NCI-H524 treated with DMSO at 0.1 percent for 48 hours (cell line): ENCODE data around the gene LPAR2.

Experiments
- DNase-seq: peaks from one replicate; lab custom pipeline; 2025; lab: John Stamatoyannopoulos, UW

Gene LPAR2

GRCh38 chr19:19653597-19654147 is 25.7 kb upstream of the LPAR2 start:
- no peak for DNase-seq

DNA sequence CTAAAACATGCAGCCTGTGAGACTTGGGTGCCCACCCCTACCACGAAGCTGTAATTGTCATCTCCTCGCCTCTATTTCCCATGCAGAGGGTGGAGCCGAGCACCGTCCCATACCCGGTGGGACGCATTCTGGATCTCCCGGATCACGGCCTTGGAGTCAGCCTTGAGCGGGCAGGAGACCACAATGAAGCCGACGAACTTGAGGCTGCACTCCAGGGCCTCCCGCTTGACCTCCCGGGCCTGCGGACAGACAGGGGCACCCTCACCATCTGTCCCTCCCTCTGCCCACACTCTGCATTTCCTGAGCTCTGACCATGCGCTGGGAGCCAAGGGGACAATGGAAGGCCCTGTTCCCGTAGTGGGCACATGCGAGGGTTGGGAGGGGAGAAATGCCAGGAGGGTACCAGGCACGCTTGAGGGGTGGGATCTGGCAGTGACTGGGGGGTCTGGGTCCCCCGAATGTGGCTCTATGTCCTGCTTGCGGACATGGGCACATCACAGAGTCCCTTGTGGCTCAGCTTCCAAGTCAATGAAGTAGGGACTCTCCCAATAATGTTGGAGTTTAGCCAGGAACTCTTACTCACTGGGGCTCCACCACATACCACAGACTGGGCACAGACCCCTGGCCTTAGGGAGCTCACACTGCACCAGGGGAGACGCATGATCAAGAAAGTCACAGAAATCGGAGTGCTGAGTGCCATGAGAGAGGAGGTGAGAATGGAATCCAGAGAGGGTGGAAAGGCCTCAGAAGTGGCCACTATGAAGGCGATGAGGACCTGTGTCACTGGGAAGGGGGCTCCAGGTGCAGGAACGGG is 24.7 kb upstream of the LPAR2 start:
- no peak for DNase-seq

DNA sequence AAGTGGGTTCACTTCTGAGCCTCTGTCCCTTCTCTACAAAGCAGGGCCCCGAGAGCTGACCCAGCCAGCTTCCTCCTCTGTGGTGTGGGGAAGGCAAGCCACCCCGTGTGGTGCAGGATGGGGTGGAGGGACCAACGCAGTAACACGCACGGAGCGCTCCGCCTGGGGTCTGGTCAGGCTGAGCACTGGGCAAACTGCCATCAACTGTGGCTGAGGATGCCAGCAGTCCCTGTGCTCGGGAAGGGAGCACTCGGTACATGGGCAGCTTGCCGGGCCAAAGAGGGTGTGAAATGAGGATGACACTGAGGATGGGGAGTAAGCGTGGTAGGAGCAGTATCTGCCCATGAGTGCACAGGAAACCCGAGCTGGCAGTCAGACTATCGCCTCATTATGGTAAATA is 23.1 kb upstream of the LPAR2 start:
- DNase-seq = no peak

DNA sequence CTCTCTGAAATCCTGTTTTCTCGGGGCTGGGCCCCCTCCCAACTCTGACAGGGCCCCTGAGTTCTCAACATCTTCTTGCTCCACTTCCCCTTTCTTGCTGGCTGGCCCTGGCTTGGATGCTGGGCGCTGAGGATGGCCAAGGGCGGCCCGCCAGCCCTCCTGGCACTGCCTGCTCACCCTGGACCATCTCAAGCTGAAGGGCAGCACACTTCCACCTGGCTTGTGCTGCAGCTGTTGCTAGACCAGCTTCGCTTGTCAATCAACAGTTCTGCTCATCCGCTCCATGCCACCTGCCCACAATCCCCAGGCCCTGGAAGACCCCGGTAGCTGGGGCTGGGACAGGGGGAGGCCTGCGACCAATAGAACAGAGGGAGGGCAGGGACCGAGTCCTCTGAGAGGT is 22.3 kb upstream of the LPAR2 start:
- no peak for DNase-seq

- no peak for DNase-seq
These were observed 21.6 kb upstream of the LPAR2 start for GRCh38 chr19:19649580-19649995.

GRCh38 chr19:19649155-19649554 is 21.1 kb upstream of the LPAR2 start:
- DNase-seq = no peak

- no peak for DNase-seq
These were observed 19.2 kb upstream of the LPAR2 start for GRCh38 chr19:19647037-19647835.

DNA sequence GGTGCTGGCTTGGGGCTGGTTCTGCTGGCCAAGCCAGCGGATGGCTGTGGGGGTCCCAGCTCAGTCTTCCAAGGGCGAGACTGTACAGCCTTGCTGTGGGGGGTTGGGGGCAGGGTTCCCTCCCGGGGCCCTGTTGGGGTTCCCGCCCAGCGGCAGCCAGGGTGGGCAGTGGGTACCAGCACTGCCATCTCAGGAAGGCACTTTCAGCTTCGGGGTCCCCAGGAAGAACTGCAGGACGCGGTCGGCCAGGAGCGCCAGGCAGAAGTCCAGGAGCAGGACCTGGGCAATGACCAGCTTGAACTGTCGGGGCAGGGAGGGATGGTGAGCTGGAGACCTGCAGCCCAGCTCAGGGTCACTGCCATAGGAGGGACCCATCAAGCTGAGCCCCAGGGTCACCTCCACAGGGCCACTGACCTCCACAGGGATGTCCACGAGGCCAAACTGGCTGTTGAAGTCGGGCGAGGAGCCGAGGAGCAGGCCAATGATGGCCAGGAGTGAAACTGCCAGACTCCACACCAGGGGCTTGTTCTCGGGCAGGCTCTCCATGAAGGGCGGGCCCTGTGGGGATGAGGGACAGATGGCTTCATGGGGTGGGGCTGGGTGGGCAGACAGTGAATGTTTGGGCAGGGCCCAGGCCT is 17.3 kb upstream of the LPAR2 start:
- DNase-seq = no peak

DNA sequence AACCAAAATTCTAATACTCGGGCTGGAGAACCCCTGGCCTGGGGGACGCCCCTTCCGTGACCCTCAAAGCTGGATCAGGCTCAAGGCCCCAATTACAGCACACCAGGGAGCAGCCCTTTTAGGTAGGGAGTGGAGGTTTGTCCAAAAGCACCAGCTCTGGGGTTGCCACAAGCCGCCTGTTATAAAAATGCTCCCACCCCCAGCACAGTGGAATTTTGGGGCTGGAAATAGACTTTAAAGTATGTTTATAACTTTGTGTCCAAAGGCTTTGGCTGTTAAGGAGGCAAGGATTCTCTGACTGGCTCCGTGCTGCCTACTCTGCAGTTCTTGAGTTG is 16.0 kb upstream of the LPAR2 start:
- no peak for DNase-seq

DNA sequence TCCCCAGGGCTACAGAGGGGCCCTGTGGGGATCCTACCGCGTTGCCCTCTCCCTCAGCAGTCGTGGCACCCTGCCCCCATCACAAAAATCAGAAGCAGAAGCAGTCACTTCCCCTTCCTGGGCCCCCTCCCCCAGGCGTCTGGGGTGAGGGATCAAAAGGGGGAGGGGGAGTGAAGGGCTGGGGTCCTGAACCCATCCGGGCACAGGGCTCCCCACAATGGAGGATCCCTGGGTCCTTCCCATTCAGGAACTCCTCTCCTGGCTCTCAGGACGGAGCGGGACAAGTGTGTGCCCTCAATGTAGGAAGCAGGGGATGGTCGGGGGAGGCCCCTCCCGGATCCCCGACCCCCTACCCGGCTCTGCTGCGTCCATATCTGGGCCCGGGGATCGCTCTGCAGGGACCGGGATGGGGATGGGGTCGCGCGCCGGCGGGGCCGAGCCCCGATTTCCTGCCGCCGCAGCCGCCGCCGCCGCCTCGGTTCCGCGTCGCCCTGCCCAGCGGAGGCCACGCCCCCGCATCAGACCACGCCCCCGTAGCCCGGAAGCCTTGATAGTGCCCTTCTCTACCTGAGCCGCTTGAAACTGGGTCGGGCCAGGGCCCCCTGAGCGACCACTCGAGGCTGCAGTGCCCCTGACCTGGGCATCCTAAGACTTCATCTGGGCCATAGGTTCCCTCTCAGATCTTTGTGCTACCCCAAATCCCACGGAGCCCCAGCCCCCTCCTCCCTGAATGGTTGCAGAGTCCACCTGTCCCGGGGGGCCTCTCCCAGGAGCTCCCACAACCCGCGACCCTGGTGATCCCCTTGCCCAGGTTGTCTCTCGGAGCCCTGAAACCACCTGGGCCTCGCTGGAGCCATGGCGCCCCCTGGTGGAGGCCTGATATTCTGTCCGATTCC is 15.4 kb upstream of the LPAR2 start, which contains the start of gene GMIP:
TSS of gene GMIP (minus strand) at position 500 of the 896 bp plus-strand sequence. CDS start at position 372, 128 bp downstream.
- DNase-seq = no peak

- DNase-seq = no peak
These were observed 14.6 kb upstream of the LPAR2 start for GRCh38 chr19:19642506-19643157.

- DNase-seq = no peak
These were observed 9.7 kb upstream of the LPAR2 start for GRCh38 chr19:19637523-19638251.

DNA sequence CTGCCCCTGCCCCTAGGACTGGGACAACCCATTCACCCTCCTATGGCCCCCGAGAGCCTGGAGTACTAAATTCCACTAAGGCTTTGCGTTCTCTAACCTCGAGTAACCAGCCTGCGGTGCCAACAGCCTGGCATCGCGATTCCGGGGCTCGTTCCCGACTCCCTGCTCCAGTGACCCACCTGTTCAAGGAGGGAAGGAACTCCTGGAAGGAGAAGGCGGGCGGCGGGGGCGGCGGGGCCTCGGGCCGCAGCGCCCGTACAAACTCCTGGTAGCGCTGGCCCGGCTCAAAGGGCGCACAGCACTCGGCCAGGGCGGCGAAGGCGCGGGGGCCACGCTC is 9.1 kb upstream of the LPAR2 start:
- no peak for DNase-seq

GRCh38 chr19:19636573-19637185 is 8.7 kb upstream of the LPAR2 start:
- DNase-seq = no peak

GRCh38 chr19:19635313-19635702 is 7.3 kb upstream of the LPAR2 start:
- DNase-seq = no peak

- DNase-seq = no peak
These were observed 6.7 kb upstream of the LPAR2 start for GRCh38 chr19:19634516-19635312.

- no peak for DNase-seq
These were observed 5.9 kb upstream of the LPAR2 start for GRCh38 chr19:19633711-19634515.

- no peak for DNase-seq
These were observed 4.6 kb upstream of the LPAR2 start for GRCh38 chr19:19632661-19633060.
